Activated naive CD8-positive, alpha-beta T cell treated with anti-CD3 and anti-CD28 coated beads, Interleukin-2, amount 50 U/mL, for 24 hours (primary cell): ENCODE measurements around the gene CACNA1C.
"Not testable (repeated sequence)": the region's sequence is repeated elsewhere in the genome, so short reads cannot be mapped to it uniquely, and the experiment has no call there.

Experiments
- ATAC-seq: fragments of 150-1000 bp; cut with Tn5 transposase; one replicate; pipeline ENCODE4 v1.10.0; 2021
- DNase-seq: peaks from one replicate; pipeline ENCODE4 v3.0.0; 2021
- H3K27ac Mint-ChIP-seq: one replicate; pipeline ENCODE4 v1.8.0; 2021; ENCODE audit warnings: mild to moderate bottlenecking, mixed read lengths
- H3K27me3 Mint-ChIP-seq: one replicate; pipeline ENCODE4 v1.8.0; 2021; ENCODE audit warnings: mixed read lengths
- H3K36me3 Mint-ChIP-seq: one replicate; pipeline ENCODE4 v1.8.0; 2021; ENCODE audit warnings: low read depth, mixed read lengths
- H3K4me1 Mint-ChIP-seq: one replicate; pipeline ENCODE4 v1.8.0; 2021; ENCODE audit warnings: mixed read lengths
- H3K4me3 Mint-ChIP-seq: one replicate; pipeline ENCODE4 v1.8.0; 2021; ENCODE audit warnings: mild to moderate bottlenecking, moderate library complexity, mixed read lengths
- H3K9me3 Mint-ChIP-seq: one replicate; pipeline ENCODE4 v1.8.0; 2021; ENCODE audit warnings: mixed read lengths

The CACNA1C gene

DNA sequence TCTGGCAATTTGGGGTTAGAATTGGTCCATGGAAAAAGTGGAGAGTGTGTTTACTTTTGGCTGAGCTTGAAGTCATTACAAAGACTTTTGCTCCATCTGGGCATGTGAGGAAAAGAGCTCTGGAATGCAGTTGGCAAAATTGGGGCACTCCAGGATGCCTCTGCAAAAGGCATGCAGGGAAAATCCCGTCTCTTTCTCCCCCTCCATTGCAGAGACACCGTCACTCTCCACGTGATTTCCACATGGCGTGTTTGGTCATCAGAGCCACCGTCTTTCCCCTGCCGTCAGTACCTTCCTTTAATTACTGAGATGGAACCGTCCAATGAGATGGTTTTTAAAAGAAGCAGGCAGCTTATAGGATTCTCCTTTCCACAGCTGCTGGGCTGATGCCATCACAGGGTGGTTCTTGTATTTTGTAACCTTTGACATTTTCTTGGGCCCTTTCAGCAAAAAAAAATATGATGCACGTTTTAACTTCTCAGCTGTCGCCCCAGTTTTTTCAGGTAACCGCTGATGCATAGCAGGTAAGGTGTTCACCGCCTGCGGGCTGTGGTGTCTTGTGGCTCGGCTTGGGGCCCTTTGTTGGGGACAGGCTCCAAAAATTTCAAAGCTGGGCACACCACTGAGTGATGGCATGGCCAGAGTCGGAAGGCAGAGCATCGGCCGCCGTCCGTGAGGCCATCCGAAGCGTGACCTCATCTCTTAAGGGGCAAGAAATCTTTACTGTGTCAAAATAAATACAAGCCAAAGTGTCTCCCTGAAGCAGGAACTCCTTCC lies 68.4 kb downstream of the CACNA1C start:
- Mint-ChIP-seq H3K27me3 (no peaks in the 10 kb centered on the region), H3K27ac (no peak overlapping the region), H3K4me3 (no peak overlapping the region), H3K4me1 (no peaks in the 10 kb centered on the region), H3K36me3 (no peaks in the 10 kb centered on the region), H3K9me3 (no peaks in the 10 kb centered on the region)
- no peak for DNase-seq
- ATAC-seq = no peak

DNA sequence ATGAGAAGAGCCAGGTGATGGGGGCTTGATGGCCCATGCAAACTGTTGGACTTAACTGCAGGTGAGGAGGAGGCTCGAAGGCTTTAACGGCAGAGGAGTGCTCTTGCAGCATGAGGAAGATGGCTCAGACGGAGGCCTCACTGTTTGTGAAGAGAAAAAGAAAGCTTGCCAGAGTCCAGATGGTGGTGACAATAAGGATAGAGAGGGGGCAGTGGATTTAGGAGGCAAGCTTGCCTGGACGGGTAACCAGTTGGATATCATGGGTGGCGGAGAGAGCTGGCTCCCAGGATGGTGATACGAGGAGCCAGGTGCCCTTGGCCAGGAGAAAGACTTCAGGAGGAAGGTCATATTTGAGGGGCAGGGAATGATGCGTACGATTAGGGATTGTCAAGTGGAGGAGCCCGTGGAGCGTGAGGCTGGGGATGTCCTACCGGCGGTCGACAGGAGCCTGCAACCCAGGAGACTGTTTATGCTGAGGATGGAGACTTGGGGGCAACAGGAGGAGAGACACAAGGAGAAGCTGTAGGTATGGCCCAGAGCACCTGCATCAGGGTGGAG lies 71.8 kb downstream of the CACNA1C start:
- H3K9me3 Mint-ChIP-seq = no peaks in the 10 kb centered on the region
- no peaks in the 10 kb centered on the region for H3K27me3 Mint-ChIP-seq
- H3K36me3 Mint-ChIP-seq = no peaks in the 10 kb centered on the region
- ATAC-seq = no peak
- H3K4me1 Mint-ChIP-seq = no peaks in the 10 kb centered on the region
- no peak overlapping the region for H3K27ac Mint-ChIP-seq
- H3K4me3 Mint-ChIP-seq = no peak overlapping the region
- DNase-seq = no peak

DNA sequence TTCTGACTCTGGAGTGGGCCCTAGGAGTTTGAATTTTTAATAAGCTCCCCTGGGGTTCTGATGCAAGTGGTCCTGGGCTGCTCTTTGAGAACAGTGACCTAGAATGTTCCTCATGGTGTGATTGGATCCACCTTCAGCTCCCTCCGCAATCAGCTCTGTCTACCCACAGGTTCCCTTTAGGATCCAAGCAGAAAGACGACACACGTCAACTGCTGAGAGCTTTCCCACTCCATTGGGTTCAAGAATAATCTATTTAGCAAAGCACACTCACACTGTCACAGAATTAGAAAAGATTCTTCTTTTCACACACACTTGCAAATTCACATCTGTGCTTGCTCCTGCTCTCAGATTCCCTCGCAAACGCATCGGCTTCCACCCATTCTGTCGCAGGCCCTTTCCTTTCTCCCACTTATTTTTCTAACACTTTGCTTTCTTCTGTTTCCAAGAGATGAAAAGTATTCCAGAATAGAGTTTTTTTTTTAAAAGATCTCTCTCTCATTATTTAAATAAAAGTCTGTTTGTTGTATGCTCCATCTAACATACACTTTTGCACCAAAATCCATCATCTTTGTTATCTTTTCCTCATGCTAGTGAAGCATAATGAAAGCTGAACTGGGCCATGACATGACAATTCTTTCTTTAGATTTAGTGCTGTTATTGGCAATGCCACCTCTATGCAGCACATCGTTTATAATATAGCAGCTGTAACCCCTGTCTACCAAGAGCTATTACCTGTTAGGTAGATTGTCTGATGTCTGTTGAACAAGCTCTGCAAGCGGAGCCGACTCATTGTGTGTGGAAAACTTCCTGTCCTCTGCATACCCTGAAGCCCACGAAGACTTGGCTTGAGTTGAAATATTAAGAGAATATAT lies 73.1 kb downstream of the CACNA1C start:
- no peaks in the 10 kb centered on the region for H3K4me1 Mint-ChIP-seq
- H3K27ac Mint-ChIP-seq = no peak overlapping the region
- H3K36me3 Mint-ChIP-seq = no peaks in the 10 kb centered on the region
- H3K9me3 Mint-ChIP-seq = no peaks in the 10 kb centered on the region
- H3K4me3 Mint-ChIP-seq = no peak overlapping the region
- no peaks in the 10 kb centered on the region for H3K27me3 Mint-ChIP-seq
- DNase-seq (no peak), ATAC-seq (no peak)

DNA sequence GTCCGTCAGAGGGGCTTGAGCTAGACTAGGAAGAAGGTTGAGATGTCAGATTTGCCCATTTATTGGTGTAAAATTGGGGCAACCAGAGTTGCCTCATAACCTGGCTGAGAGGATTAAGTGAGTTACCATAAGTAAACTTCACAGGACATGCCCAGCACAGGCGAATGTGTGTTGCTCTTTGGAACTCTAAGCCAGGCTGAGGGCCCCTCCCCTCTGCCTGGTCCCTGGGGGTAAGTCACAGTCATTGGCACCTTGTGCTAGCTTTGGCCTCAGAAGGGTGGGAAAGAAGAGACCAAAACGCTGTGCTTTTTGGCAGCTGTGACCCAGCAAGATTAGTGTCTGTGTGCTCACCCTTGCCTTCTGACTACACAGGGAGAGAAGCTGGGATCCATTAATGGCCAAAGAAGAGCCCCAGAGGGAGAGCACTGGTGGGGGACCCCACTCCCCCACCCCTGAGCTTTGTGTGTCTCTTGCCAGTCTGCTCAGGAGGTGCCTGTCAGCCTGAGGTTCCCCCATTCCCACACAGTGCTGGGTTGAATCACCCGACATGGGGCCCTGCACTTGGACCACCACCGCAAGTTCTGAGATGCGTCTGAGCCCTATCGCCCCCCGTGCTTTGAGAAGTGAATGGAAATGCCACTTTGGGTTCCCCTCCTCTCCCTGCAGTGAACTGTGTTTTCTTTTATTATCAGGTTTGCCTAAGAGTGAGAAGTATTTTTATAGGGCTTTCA lies 74.1 kb downstream of the CACNA1C start:
- ATAC-seq = no peak

DNA sequence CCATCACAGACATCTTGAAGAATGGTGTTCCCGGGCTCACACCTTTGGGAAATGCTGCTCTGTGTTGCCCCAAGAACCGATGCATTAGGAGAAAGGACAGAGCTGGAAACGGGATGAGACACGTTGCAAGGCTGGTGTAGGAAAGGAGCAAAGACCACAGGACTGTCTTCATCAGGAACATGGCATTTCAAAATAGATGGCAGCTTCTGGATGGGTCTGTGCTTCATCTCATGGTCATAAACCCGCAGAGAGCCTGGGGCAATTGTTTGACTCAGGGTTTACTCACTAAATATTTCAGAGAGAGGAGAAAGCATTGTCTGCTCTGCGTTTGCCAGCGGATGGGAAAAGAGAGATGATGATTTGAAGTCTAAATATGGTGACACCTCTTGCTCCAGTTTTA lies 76.3 kb downstream of the CACNA1C start:
- H3K4me3 Mint-ChIP-seq = no peak overlapping the region
- H3K4me1 Mint-ChIP-seq = no peaks in the 10 kb centered on the region
- H3K36me3 Mint-ChIP-seq = no peaks in the 10 kb centered on the region
- DNase-seq (no peak), ATAC-seq (no peak)
- H3K27me3 Mint-ChIP-seq = no peaks in the 10 kb centered on the region
- H3K27ac Mint-ChIP-seq = no peak overlapping the region
- H3K9me3 Mint-ChIP-seq = no peaks in the 10 kb centered on the region

More for the DNA sequence above, 74.1 kb downstream of the CACNA1C start:
- no peaks in the 10 kb centered on the region for H3K4me1 Mint-ChIP-seq
- no peak overlapping the region for H3K4me3 Mint-ChIP-seq
- H3K9me3 Mint-ChIP-seq = no peaks in the 10 kb centered on the region
- no peak for DNase-seq
- no peak overlapping the region for H3K27ac Mint-ChIP-seq
- no peaks in the 10 kb centered on the region for H3K27me3 Mint-ChIP-seq
- no peaks in the 10 kb centered on the region for H3K36me3 Mint-ChIP-seq

DNA sequence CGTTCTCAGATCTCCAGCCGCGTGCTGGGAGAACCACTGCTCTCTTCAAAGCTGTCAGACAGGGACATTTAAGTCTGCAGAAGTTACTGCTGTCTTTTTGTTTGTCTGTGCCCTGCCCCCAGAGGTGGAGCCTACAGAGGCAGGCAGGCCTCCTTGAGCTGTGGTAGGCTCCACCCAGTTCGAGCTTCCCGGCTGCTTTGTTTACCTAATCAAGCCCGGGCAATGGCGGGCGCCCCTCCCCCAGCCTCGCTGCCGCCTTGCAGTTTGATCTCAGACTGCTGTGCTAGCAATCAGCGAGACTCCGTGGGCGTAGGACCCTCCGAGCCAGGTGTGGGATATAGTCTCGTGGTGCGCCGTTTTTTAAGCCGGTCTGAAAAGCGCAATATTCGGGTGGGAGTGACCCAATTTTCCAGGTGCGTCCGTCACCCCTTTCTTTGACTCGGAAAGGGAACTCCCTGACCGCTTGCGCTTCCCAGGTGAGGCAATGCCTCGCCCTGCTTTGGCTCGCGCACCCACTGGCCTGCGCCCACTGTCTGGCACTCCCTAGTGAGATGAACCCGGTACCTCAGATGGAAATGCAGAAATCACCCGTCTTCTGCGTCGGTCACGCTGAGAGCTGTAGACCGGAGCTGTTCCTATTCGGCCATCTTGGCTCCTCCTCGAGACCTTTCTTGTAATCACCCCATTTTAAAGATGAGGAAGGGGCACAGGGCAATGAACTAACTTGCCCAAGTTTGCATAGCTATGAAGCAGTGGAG lies 83.1 kb downstream of the CACNA1C start:
- not testable (repeated sequence) for H3K27me3 Mint-ChIP-seq, H3K4me1 Mint-ChIP-seq, H3K36me3 Mint-ChIP-seq, H3K27ac Mint-ChIP-seq, ATAC-seq, H3K9me3 Mint-ChIP-seq, H3K4me3 Mint-ChIP-seq, DNase-seq

DNA sequence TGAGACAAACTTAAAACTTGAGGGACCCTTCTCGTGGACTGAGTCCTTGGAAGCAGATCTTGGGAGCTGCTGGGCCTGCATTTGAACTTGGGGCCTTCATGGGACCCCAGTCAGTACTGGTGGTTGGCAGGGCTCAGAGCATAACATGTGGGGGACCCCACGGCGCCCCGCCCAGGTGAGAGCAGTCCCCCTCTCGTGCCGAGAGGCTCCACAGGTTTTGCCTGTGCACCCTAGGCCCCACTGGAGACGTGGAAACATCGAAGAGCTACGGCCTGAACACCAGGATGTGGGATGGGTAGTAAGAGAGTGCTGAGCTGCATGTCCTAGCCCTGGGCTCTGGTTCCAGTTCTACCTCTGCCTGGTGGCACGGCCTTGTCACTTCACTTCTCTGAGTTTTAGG lies 84.1 kb downstream of the CACNA1C start:
- H3K4me3 Mint-ChIP-seq = no peak overlapping the region
- ATAC-seq (no peak), DNase-seq (no peak)
- no peak overlapping the region for H3K27ac Mint-ChIP-seq
- no peaks in the 10 kb centered on the region for H3K9me3 Mint-ChIP-seq
- H3K4me1 Mint-ChIP-seq = no peaks in the 10 kb centered on the region
- H3K36me3 Mint-ChIP-seq = no peaks in the 10 kb centered on the region
- peaks cover 1% of the 10 kb centered on the region for H3K27me3 Mint-ChIP-seq

DNA sequence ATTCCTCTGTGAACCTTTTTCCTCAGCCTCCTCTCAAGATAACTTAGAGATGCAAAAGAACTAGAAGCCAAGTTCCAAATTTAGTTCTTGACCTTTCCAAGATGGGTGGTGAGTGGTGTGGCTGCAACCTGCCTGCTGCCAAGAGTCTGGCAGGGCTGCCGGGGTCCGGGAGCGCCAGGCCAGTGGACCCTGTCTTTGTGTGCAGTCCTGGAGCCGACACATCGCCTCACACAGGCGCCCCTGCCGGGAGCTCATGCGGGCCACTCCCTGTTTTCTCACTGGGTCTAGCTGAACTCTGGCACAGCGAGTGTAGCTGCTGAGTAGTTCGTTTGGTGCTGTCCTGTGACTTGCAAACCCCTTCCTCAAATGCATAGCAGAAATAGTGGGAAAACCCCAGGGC lies 84.9 kb downstream of the CACNA1C start:
- ATAC-seq = no peak
- H3K4me3 Mint-ChIP-seq = no peak overlapping the region
- H3K36me3 Mint-ChIP-seq = no peaks in the 10 kb centered on the region
- no peak for DNase-seq
- H3K4me1 Mint-ChIP-seq = no peaks in the 10 kb centered on the region
- H3K27me3 Mint-ChIP-seq = peaks cover 1% of the 10 kb centered on the region
- no peaks in the 10 kb centered on the region for H3K9me3 Mint-ChIP-seq
- H3K27ac Mint-ChIP-seq = no peak overlapping the region

DNA sequence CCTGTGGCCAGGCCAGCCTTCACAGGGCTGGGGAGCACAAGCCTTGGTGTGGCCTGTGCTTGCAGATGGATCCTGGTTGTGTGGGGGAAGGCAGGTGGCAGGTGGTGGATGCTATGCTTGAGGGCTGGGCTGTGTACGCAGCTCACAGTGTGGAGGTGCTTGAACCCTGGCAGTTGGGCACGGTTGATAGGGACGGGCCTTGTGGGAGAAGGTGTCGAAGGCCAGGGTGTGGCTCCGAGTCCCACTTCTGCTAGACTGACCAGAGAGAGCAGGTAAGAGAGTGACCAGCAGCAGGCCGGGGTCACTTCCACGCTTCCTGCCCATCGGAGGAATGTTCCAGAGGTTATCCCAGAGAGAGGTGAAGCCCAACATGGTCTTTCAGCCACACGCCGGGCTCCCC lies 85.5 kb downstream of the CACNA1C start:
- ATAC-seq (no peak), DNase-seq (no peak)
- Mint-ChIP-seq H3K9me3 (no peaks in the 10 kb centered on the region), H3K36me3 (no peaks in the 10 kb centered on the region), H3K4me1 (no peaks in the 10 kb centered on the region), H3K27me3 (peaks cover 1% of the 10 kb centered on the region), H3K27ac (no peak overlapping the region), H3K4me3 (no peak overlapping the region)

DNA sequence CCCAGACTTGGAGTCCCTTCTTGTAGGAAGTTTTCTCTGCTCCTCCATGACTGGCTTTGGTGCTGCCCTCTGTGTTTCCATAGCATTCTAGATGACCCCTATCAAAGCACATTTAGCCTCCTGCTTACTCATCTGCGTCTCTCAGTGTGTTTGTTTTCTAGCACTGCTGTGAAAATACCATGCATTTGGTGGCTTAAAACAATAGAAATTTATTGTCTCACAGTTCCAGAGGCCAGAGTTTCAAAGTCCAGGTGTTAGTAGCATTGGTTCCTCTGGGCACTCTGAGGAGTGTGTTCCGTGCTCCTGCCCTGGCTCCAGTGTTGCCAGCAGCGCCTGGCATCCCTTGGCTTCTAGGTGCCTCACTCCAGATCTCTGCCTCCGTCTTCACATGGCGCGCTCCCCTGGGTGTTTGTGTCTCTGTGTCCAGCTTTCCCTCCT lies 86.1 kb downstream of the CACNA1C start:
- H3K4me1 Mint-ChIP-seq = no peaks in the 10 kb centered on the region
- H3K36me3 Mint-ChIP-seq = no peaks in the 10 kb centered on the region
- DNase-seq (no peak), ATAC-seq (no peak)
- no peaks in the 10 kb centered on the region for H3K9me3 Mint-ChIP-seq
- H3K27me3 Mint-ChIP-seq = peaks cover 1% of the 10 kb centered on the region
- H3K27ac Mint-ChIP-seq = no peak overlapping the region
- H3K4me3 Mint-ChIP-seq = no peak overlapping the region

DNA sequence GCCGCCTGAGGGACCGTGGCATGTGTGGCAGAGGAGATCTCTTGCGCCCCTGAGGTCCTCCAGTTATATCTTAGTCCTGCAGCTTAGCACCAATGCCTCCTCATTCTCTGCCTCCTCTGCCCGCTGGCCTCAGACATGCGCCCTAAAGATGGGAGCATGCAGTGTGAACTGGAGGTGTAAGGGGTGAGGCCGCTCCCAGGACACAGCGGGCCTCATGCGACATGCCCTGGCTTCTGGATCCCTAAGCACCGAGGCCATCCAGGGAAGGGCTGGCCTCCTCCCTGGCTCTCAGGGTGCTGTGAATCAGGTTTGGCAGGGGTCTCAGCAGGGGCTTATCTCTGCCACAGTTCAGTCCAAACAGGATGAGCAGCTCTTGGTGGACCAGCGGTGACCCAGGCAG lies 86.9 kb downstream of the CACNA1C start:
- Mint-ChIP-seq H3K36me3 (no peaks in the 10 kb centered on the region), H3K27ac (no peak overlapping the region), H3K9me3 (no peaks in the 10 kb centered on the region), H3K27me3 (peaks cover 1% of the 10 kb centered on the region), H3K4me3 (no peak overlapping the region), H3K4me1 (no peaks in the 10 kb centered on the region)
- ATAC-seq (no peak), DNase-seq (no peak)

DNA sequence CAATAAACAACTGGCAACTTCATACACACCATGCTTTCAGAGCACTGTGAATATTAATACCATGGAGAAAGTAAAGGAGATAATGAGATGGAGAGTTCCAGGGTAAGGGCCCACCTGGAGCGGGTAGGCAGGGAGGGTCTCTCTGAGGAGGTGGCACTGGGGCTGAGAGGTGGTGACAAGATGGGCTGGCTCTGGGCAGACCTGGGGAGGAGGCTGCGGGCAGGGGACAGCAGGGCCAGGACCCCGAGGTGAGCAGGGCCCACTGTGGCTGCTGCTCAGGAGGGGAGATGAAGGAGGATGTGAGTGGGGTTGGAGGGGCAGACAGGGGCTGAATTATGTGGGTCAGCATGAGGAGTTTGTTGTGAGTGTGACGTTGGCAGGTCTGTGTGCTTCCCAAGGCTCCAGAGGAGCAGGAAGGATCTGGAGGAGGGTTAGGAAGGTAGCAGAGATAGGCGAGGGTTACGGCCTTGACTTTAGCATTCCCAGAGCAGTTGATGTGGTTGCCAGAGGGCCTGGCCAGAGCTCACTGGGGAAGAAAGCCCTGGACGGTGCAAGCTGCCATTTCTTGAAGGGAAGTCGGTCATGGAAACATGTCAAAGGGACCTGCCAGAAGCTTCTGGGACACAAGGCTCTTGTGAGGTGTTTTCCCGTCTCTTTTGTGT lies 88.2 kb downstream of the CACNA1C start:
- H3K27ac Mint-ChIP-seq = no peak overlapping the region
- no peaks in the 10 kb centered on the region for H3K27me3 Mint-ChIP-seq
- no peaks in the 10 kb centered on the region for H3K9me3 Mint-ChIP-seq
- ATAC-seq = no peak
- no peak overlapping the region for H3K4me3 Mint-ChIP-seq
- no peaks in the 10 kb centered on the region for H3K36me3 Mint-ChIP-seq
- H3K4me1 Mint-ChIP-seq = no peaks in the 10 kb centered on the region
- no peak for DNase-seq

DNA sequence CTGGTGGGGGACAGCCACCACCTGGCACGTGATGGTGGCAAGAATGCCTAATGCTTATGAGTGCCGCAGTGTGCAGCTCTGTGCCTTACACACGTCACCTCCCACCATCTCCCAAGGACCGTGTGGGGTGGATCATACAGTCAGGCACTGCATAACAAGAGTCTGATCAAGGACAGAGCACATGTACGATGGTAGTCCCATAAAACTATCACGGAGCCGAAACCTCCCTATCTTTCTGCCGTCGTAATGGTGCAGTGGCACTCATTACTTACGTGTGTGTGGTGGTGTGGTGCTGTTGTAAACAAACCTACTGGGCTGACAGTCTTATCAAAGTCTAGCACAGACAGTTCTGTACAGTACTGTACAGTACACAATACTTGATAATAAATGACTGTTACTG lies 89.3 kb downstream of the CACNA1C start:
- H3K9me3 Mint-ChIP-seq = no peaks in the 10 kb centered on the region
- DNase-seq (no peak), ATAC-seq (no peak)
- peaks cover under 1% of the 10 kb centered on the region for H3K27me3 Mint-ChIP-seq
- no peaks in the 10 kb centered on the region for H3K4me1 Mint-ChIP-seq
- no peak overlapping the region for H3K4me3 Mint-ChIP-seq
- H3K27ac Mint-ChIP-seq = no peak overlapping the region
- no peaks in the 10 kb centered on the region for H3K36me3 Mint-ChIP-seq
